IMR-90 (cell line): ENCODE results near the gene CNTLN. TPM values are rescaled to one million over a fixed set of nuclear protein-coding genes. Genes with fewer than 3 reads are reported as not detected.

Source experiments
- ATAC-seq: fragments of 200-7000 bp; cut with Tn5 transposase; 2 replicates; pipeline ENCODE4 v1.9.1; 2020; ENCODE audit warnings: low read depth, mild to moderate bottlenecking, moderate library complexity
- BruUV-seq: library from RNA; stranded (reverse); fragments of 400-500 nt; replicated peaks from 2 replicates; lab custom pipeline; 2021; lab: Mats Ljungman, UMichigan
- CTCF ChIA-PET: fragments of 300-600 bp; formaldehyde crosslinking; extraction: SDS; loops from one replicate; lab custom pipeline; 2021; ENCODE audit warnings: antibody characterized with exemption; lab: Yijun Ruan, JAX
- POLR2A ChIA-PET: fragments of 300-600 bp; sonication (Branson Sonifier 250); formaldehyde crosslinking; loops from one replicate; lab custom pipeline; 2022; ENCODE audit warnings: antibody characterized with exemption; ENCODE audit not compliant: unreplicated experiment; lab: Charles Lee
- DNase-seq: peaks from one replicate; pipeline ENCODE4 v3.0.0; 2013
- H2AFZ ChIP-seq: replicated peaks from 2 replicates; pipeline ENCODE3; 2013; ENCODE audit warnings: low read length, mild to moderate bottlenecking; ENCODE audit not compliant: poor library complexity
- H2AK5ac ChIP-seq: 2 replicates; pipeline ENCODE4 v1.6.1; 2013; ENCODE audit warnings: low read depth, low read length, inconsistent platforms
- H2AK9ac ChIP-seq: replicated peaks from 2 replicates; pipeline ENCODE3; 2013; ENCODE audit warnings: mild to moderate bottlenecking, low read depth, low read length, moderate library complexity; ENCODE audit not compliant: poor library complexity
- H2BK120ac ChIP-seq: 2 replicates; pipeline ENCODE4 v1.6.1; 2013; ENCODE audit warnings: low read depth, low read length, inconsistent platforms
- H2BK15ac ChIP-seq: 3 replicates; pipeline ENCODE4 v1.6.1; 2013; ENCODE audit warnings: low read depth, low read length, inconsistent platforms
- H2BK20ac ChIP-seq: 2 replicates; pipeline ENCODE4 v1.6.1; 2013; ENCODE audit warnings: low read depth, mild to moderate bottlenecking, inconsistent platforms, low read length, moderate library complexity
- H2BK5ac ChIP-seq: 2 replicates; pipeline ENCODE4 v1.6.1; 2013; ENCODE audit warnings: mild to moderate bottlenecking, low read depth, low read length, inconsistent platforms; ENCODE audit not compliant: poor library complexity, severe bottlenecking
- H3K14ac ChIP-seq: replicated peaks from 2 replicates; pipeline ENCODE4 v1.6.1; 2013; ENCODE audit warnings: low read depth, low read length, inconsistent platforms
- H3K18ac ChIP-seq: 2 replicates; pipeline ENCODE4 v1.6.1; 2013; ENCODE audit warnings: low read depth, low read length, control low read depth
- H3K23ac ChIP-seq: 2 replicates; pipeline ENCODE4 v1.6.1; 2013; ENCODE audit warnings: low read depth, low read length, inconsistent platforms
- H3K27ac ChIP-seq: 2 replicates; pipeline ENCODE4 v1.5.1; 2013; ENCODE audit warnings: mild to moderate bottlenecking, control low read depth, low read length; ENCODE audit not compliant: insufficient read depth
- H3K27me3 ChIP-seq: 2 replicates; pipeline ENCODE4 v1.6.1; 2013; ENCODE audit warnings: low read length; ENCODE audit not compliant: control insufficient read depth, insufficient read depth
- H3K36me3 ChIP-seq: 2 replicates; pipeline ENCODE4 v1.6.1; 2013; ENCODE audit warnings: low read length, mixed read lengths; ENCODE audit not compliant: control insufficient read depth, insufficient read depth
- H3K4ac ChIP-seq: 2 replicates; pipeline ENCODE4 v1.6.1; 2013; ENCODE audit warnings: low read depth, low read length, inconsistent platforms
- H3K4me1 ChIP-seq: 2 replicates; pipeline ENCODE4 v1.6.1; 2013; ENCODE audit warnings: low read length, mixed read lengths; ENCODE audit not compliant: control insufficient read depth, insufficient read depth
- H3K4me2 ChIP-seq: 2 replicates; pipeline ENCODE4 v1.6.1; 2013; ENCODE audit warnings: low read depth, mild to moderate bottlenecking, control low read depth, low read length, moderate library complexity
- H3K4me3 ChIP-seq: 2 replicates; pipeline ENCODE4 v1.5.1; 2013; ENCODE audit warnings: low read depth, mild to moderate bottlenecking, control low read depth, low read length, moderate library complexity; ENCODE audit not compliant: insufficient read depth
- H3K56ac ChIP-seq: 2 replicates; pipeline ENCODE4 v1.6.1; 2013; ENCODE audit warnings: low read length, inconsistent platforms; ENCODE audit not compliant: insufficient read depth; ENCODE audit errors: extremely low read depth
- H3K79me1 ChIP-seq, 2 experiments: 2 replicates each; pipeline ENCODE4 v1.6.1; 2013; ENCODE audit warnings: low read length in 2 of 2, inconsistent platforms in 1 of 2, low read depth in 1 of 2
- H3K9ac ChIP-seq: 2 replicates; pipeline ENCODE4 v1.6.1; 2013; ENCODE audit warnings: low read depth, low read length, control low read depth
- H3K9me1 ChIP-seq: 2 replicates; pipeline ENCODE4 v1.6.1; 2013; ENCODE audit warnings: low read length, inconsistent platforms; ENCODE audit not compliant: insufficient read depth
- H3K9me3 ChIP-seq: 2 replicates; pipeline ENCODE4 v1.6.1; 2013; ENCODE audit warnings: low read length; ENCODE audit not compliant: control insufficient read depth, insufficient read depth
- H4K20me1 ChIP-seq: 2 replicates; pipeline ENCODE4 v1.6.1; 2013; ENCODE audit warnings: low read length, inconsistent platforms; ENCODE audit not compliant: insufficient read depth
- H4K5ac ChIP-seq: 2 replicates; pipeline ENCODE4 v1.6.1; 2013; ENCODE audit warnings: mild to moderate bottlenecking, low read depth, low read length, control low read depth
- H4K8ac ChIP-seq, 2 experiments: 2 replicates each; pipeline ENCODE4 v1.6.1; 2013; ENCODE audit warnings: low read depth in 2 of 2, low read length in 2 of 2, control low read depth in 1 of 2, inconsistent platforms in 1 of 2
- H4K91ac ChIP-seq: 2 replicates; pipeline ENCODE4 v1.6.1; 2013; ENCODE audit warnings: low read depth, low read length, inconsistent platforms; ENCODE audit not compliant: insufficient read depth
- BHLHE40 ChIP-seq: fragments of 150-350 bp; IDR thresholded peaks from 2 replicates; pipeline ENCODE4 v1.6.1; 2016; ENCODE audit warnings: mild to moderate bottlenecking, low read depth, low read length
- CEBPB ChIP-seq: IDR thresholded peaks from 2 replicates; pipeline ENCODE4 v1.6.1; 2012; ENCODE audit warnings: low read depth, low read length, improper control_type of control experiment
- CHD1 ChIP-seq: IDR thresholded peaks from 2 replicates; pipeline ENCODE4 v1.6.1; 2012; ENCODE audit warnings: low read depth, low read length, improper control_type of control experiment
- FOS ChIP-seq: fragments of 150-350 bp; IDR thresholded peaks from 2 replicates; pipeline ENCODE4 v1.6.1; 2016; ENCODE audit warnings: low read depth, low read length
- MAFK ChIP-seq: IDR thresholded peaks from 2 replicates; pipeline ENCODE4 v1.6.1; 2012; ENCODE audit warnings: low read depth, low read length, improper control_type of control experiment
- MAZ ChIP-seq: IDR thresholded peaks from 2 replicates; pipeline ENCODE4 v1.6.1; 2012; ENCODE audit warnings: low read depth, mild to moderate bottlenecking, low read length, improper control_type of control experiment, moderate library complexity, borderline replicate concordance
- NFE2L2 ChIP-seq: fragments of 150-350 bp; IDR thresholded peaks from 2 replicates; pipeline ENCODE4 v1.6.1; 2016; ENCODE audit warnings: low read depth, mild to moderate bottlenecking, low read length
- POLR2A ChIP-seq: IDR thresholded peaks from 2 replicates; pipeline ENCODE4 v1.6.1; 2012; ENCODE audit warnings: mild to moderate bottlenecking, low read depth, low read length
- RAD21 ChIP-seq: IDR thresholded peaks from 2 replicates; pipeline ENCODE4 v1.6.1; 2012; ENCODE audit warnings: low read length, improper control_type of control experiment
- RCOR1 ChIP-seq: IDR thresholded peaks from 2 replicates; pipeline ENCODE4 v1.6.1; 2012; ENCODE audit warnings: mild to moderate bottlenecking, low read length, improper control_type of control experiment; ENCODE audit not compliant: insufficient replicate concordance
- RFX5 ChIP-seq: IDR thresholded peaks from 2 replicates; pipeline ENCODE4 v1.8.0; 2012; ENCODE audit warnings: low read depth, mild to moderate bottlenecking, low read length, moderate library complexity
- SMC3 ChIP-seq: fragments of 150-350 bp; IDR thresholded peaks from 2 replicates; pipeline ENCODE4 v1.6.1; 2016; ENCODE audit warnings: low read depth, mild to moderate bottlenecking, antibody characterized with exemption, low read length, moderate library complexity
- WGBS, 2 experiments: methylation state at CpG; one replicate each; pipeline versions ENCODE4 v1.1.5 to v1.1.7; 2013; ENCODE audit warnings: missing lambda C conversion rate in 2 of 2; ENCODE audit not compliant: insufficient read length in 1 of 2; ENCODE audit errors: extremely low coverage in 2 of 2; 5-methylcytosine and 5-hydroxymethylcytosine counted together
- dilution Hi-C: fragments of 300-500 bp; cut with HindIII; formaldehyde crosslinking; loops from one replicate; pipeline ENCODE4 v1.14.3; 2018; ENCODE audit warnings: low sequenced_read_pairs; ENCODE audit not compliant: unreplicated experiment
- in situ Hi-C: fragments of 300-500 bp; cut with MboI; formaldehyde crosslinking; loops from 3 replicates; pipeline ENCODE4 v1.14.3; 2019; ENCODE audit warnings: low sequenced_read_pairs, inconsistent platforms, mixed read lengths
- intact Hi-C: fragments of 100-400 bp; cut with micrococcal nuclease; formaldehyde crosslinking; loops from 2 replicates; pipeline ENCODE4 v1.10.0; 2022
- polyA plus RNA-seq, 3 experiments: library from polyadenylated mRNA; depleted of rRNA; stranded (reverse); fragments of >200 nt; gene quantifications; 2 replicates each; pipeline ENCODE4 v1.2.3, GENCODE V29; 2012; ENCODE audit warnings: low replicate concordance in 1 of 3
- total RNA-seq: library from RNA; depleted of rRNA; stranded (reverse); fragments of >200 nt; gene quantifications from 2 replicates; pipeline ENCODE4 v1.2.3, GENCODE V29; 2012
- TF ChIP-seq, protein P1 (sequence below): fragments of 150-350 bp; IDR thresholded peaks from 2 replicates; pipeline ENCODE4 v1.6.1; 2016; ENCODE audit warnings: low read depth, mild to moderate bottlenecking, low read length, moderate library complexity, borderline replicate concordance
- TF ChIP-seq, protein P2 (sequence below): fragments of 150-350 bp; IDR thresholded peaks from 2 replicates; pipeline ENCODE4 v1.6.1; 2017; ENCODE audit warnings: mild to moderate bottlenecking, antibody characterized with exemption, low read length, low read depth

Gene CNTLN
- total and polyA plus RNA-seq, 2 of the 4 experiments (the other 2 are of a cell fraction) = 3.8 to 5.9 TPM

DNA sequence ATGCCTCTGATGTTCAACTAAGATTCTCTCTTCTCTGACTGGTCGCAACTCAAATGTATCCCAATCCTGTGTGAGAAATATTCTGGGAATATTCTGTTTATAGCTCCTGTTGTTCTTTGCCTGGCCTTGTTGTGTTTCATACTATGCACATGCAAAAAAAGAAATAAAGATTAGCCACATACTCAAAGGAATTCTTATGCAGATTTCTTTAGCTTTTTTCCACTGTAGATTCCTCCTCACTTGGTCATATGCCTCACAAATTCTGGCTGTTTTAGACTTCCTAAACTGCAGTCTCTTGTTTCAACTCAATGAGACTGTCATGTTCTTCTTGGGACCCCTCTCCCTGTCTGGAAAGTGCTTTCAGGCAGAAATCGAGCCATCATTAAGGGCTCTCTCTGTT lies 226.5 kb downstream of the CNTLN start:
- Histone ChIP-seq H2AK9ac (no peak overlapping the region), H2BK120ac (no peak overlapping the region), H3K4me2 (no peak overlapping the region), H3K79me1 (no peaks in the 10 kb centered on the region), H3K56ac (no peak overlapping the region), H3K14ac (no peak overlapping the region), H3K9me3 (no peaks in the 10 kb centered on the region), H4K5ac (no peak overlapping the region), H3K9ac (no peak overlapping the region), H2AFZ (no peak overlapping the region), H2AK5ac (no peak overlapping the region), H3K18ac (no peak overlapping the region), H3K4me3 (no peak overlapping the region), H2BK15ac (no peak overlapping the region), H3K27me3 (no peaks in the 10 kb centered on the region), H3K27ac (no peak overlapping the region), H3K9me1 (no peaks in the 10 kb centered on the region), H3K36me3 (no peaks in the 10 kb centered on the region), H4K91ac (no peak overlapping the region), H3K4me1 (no peaks in the 10 kb centered on the region), H4K8ac (no peak overlapping the region), H4K20me1 (no peaks in the 10 kb centered on the region), H2BK20ac (no peak overlapping the region), H3K23ac (no peak overlapping the region), H2BK5ac (no peak overlapping the region), H3K4ac (no peak overlapping the region)
- dilution Hi-C loops (no loop called here), intact Hi-C loops (no loop called here), in situ Hi-C loops (no loop called here)
- BruUV-seq = no TSS peak
- CTCF ChIA-PET = interaction anchor here (0.6 kb wide), 1 partner anchor 11 kb away, joined by 3 read pairs; no protein-coding TSS in a partner anchor
- WGBS, 2 experiments = no CpG with 5 or more reads among the region's 2 CpGs
- peak; percentile 42; the same call in 1 of the 2 replicates for ATAC-seq
- TF ChIP-seq CEBPB (no peak), RFX5 (no peak), CHD1 (no peak), MAFK (no peak), BHLHE40 (no peak), FOS (no peak), RCOR1 (no peak), POLR2A (no peak), MAZ (no peak), SMC3 (no peak), RAD21 (no peak), NFE2L2 (no peak)
- TF ChIP-seq, protein P1, sequence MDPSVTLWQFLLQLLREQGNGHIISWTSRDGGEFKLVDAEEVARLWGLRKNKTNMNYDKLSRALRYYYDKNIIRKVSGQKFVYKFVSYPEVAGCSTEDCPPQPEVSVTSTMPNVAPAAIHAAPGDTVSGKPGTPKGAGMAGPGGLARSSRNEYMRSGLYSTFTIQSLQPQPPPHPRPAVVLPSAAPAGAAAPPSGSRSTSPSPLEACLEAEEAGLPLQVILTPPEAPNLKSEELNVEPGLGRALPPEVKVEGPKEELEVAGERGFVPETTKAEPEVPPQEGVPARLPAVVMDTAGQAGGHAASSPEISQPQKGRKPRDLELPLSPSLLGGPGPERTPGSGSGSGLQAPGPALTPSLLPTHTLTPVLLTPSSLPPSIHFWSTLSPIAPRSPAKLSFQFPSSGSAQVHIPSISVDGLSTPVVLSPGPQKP = no peak
- TF ChIP-seq, protein P2, sequence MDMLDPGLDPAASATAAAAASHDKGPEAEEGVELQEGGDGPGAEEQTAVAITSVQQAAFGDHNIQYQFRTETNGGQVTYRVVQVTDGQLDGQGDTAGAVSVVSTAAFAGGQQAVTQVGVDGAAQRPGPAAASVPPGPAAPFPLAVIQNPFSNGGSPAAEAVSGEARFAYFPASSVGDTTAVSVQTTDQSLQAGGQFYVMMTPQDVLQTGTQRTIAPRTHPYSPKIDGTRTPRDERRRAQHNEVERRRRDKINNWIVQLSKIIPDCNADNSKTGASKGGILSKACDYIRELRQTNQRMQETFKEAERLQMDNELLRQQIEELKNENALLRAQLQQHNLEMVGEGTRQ = no peak
- no peak for DNase-seq
- POLR2A ChIA-PET = no interaction called here
